HepG2 (cell line): Measurements from ENCODE around the gene MSH4.

ENCODE experiments used
- FOXK2 ChIP-seq: fragments of 450-650 bp; IDR thresholded peaks from 2 replicates; pipeline ENCODE4 v1.6.1; 2016
- LCORL ChIP-seq, 2 experiments: fragments of 450-650 bp in 1 of 2; sonication (generic) in 1 of 2; formaldehyde crosslinking in 1 of 2; IDR thresholded peaks; 2 replicates each; pipeline versions ENCODE4 v1.5.0 to v1.6.1; 2017 to 2020; ENCODE audit warnings: antibody characterized with exemption in 1 of 2, missing genetic modification reagents in 1 of 2
- POLR2A ChIP-seq, 2 experiments: IDR thresholded peaks; 2 replicates each; pipeline ENCODE4 v1.6.1; 2011; ENCODE audit warnings: low read depth in 2 of 2, low read length in 2 of 2, mild to moderate bottlenecking in 1 of 2, moderate library complexity in 1 of 2; ENCODE audit not compliant: insufficient read depth in 1 of 2
- ZNF460 ChIP-seq: sonication (generic); formaldehyde crosslinking; IDR thresholded peaks from 2 replicates; pipeline ENCODE4 v1.5.1; 2020; ENCODE audit warnings: missing genetic modification reagents, mild to moderate bottlenecking, borderline replicate concordance
- TF ChIP-seq, protein P1 (sequence below): sonication (generic); formaldehyde crosslinking; IDR thresholded peaks from 2 replicates; pipeline ENCODE4 v1.4.0; 2020; ENCODE audit warnings: missing genetic modification reagents
- TF ChIP-seq, protein P2 (sequence below): sonication (generic); formaldehyde crosslinking; IDR thresholded peaks from 2 replicates; pipeline ENCODE4 v1.5.0; 2020; ENCODE audit warnings: mild to moderate bottlenecking, missing genetic modification reagents, moderate library complexity

DNA sequence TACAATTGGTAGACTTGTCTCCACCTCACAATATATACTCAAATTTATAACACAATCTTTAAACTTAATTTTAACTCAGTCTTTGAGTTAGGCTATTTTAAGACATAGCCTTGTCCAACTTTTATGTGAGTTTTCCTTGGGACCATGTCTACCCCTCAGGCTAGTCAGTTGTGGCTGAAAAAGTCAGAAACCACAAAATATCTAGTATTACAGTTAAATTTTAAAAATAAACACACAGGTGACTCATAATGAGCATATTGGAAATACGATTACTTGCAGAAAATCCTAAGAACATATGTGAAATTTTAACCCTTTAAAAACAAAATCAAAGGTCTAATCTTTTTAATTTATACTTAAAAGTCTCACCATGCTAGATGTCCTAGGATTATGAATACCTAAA lies 140.4 kb downstream of the MSH4 start:
- TF ChIP-seq, protein P1, sequence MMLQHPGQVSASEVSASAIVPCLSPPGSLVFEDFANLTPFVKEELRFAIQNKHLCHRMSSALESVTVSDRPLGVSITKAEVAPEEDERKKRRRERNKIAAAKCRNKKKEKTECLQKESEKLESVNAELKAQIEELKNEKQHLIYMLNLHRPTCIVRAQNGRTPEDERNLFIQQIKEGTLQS (CRISPR knock-in tag): no peak
- TF ChIP-seq POLR2A (IDR thresholded peaks at IDR 0.05; ENCODE audit: insufficient read depth in 1 of 2, low read depth in 2 of 2, low read length in 2 of 2) (no peak), ZNF460 (no peak), FOXK2 (no peak), LCORL (IDR thresholded peaks at IDR 0.05) (no peak), LCORL (CRISPR knock-in tag; IDR thresholded peaks at IDR 0.05) (no peak)
- TF ChIP-seq, protein P2, sequence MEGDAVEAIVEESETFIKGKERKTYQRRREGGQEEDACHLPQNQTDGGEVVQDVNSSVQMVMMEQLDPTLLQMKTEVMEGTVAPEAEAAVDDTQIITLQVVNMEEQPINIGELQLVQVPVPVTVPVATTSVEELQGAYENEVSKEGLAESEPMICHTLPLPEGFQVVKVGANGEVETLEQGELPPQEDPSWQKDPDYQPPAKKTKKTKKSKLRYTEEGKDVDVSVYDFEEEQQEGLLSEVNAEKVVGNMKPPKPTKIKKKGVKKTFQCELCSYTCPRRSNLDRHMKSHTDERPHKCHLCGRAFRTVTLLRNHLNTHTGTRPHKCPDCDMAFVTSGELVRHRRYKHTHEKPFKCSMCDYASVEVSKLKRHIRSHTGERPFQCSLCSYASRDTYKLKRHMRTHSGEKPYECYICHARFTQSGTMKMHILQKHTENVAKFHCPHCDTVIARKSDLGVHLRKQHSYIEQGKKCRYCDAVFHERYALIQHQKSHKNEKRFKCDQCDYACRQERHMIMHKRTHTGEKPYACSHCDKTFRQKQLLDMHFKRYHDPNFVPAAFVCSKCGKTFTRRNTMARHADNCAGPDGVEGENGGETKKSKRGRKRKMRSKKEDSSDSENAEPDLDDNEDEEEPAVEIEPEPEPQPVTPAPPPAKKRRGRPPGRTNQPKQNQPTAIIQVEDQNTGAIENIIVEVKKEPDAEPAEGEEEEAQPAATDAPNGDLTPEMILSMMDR (CRISPR knock-in tag): no peak
